HG03442 (cell line): Measurements from ENCODE around the gene PPARGC1A.

Source experiments
- ATAC-seq: cut with Tn5 transposase; IDR thresholded peaks from one replicate; pipeline ENCODE4 v1.9.1; 2021; ENCODE audit warnings: mild to moderate bottlenecking, moderate library complexity; ENCODE audit not compliant: unreplicated experiment

PPARGC1A gene

DNA sequence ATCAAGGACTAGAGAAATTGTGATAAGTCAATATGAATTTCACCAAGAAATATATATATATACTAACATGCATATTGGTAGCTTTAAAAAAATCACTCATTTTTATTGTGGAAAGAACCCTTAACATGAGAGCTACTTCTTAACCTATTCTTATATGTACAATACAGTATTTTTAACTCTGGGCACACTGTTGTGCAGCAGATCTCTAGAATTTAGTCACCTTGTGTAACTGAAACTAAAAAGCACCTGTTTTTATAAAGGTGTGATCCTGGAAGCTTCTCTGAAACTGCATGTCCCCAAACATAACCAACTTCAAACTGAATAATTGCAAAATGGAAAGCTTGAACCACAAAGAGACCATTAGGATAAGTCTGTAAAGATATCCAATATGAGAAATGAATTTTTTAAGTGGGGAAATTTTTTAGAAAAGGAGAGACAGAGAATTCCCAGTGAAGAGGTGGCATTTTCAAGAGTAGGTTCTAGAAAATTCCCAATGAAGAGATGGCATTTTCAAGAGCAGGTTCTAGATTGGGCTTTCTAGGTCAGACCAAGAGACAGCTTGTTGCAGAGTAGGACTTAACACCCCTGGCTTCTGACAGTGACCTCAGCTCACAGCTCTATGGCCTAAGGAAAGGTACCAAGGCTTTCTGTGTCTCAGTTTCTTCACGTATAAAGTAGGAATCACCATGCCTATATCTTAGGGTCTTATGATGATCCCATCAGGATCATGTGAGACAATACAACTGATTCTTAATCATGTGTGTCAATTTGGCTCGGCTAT, 22.0 kb upstream of the PPARGC1A start:
- ATAC-seq = peak; percentile 91

DNA sequence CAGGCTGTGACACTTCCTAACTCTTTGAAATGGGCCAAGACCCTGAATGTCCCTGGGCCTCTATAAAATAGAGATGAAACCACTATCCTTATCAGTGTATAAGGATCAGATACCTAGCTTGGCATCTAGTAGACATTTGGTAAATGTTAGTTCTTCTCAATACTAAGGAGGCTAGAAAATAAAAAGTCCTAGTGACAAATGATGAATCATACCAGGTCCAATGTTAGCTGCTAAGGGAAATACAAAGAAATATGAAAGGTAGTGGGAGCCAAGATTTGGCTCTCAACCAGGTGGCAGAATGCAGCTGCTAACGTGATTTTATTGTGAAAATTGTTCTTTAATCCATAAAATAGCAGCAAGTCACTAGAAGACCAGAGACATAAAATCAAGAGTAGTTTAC, 19.8 kb upstream of the PPARGC1A start:
- ATAC-seq = no peak

DNA sequence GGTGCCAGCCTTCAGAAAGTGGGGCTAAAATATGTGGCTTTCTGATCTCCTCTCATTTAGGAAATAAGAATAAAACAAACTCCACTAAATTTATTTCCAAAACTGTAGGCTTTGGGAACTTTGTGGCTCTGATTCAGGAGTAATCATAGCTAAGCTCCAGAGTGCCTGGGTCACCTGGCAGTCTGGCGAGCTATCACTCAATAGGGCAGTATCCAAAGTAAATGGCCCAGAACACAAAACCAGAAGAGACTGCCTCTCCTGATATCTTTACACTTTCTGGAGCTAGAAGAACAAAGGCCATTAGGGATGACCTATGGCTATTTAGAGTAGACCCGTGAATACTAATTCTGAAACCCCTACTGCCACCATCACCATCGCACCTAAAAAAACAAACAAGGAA, 17.0 kb upstream of the PPARGC1A start:
- no peak for ATAC-seq

DNA sequence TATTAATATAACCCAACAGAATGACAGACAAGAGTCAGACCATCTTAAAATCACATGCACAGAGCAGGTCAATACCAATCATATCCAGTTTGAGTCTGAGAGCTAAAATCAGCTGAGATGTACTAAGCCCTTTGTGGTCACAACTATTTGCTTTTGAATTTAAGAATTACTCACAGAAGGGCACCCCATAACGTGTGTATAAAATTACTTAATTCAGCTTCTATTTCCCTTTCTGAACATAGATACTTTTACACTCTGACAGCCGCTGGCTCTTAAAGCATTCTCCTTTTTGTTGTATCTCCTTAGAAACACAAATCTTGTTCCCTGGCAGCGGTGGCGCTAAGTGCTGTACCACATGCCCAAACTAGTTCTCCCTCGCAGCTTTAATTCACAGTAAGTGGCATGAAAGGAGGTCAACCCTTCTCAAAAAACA, 14.8 kb upstream of the PPARGC1A start:
- ATAC-seq = no peak

DNA sequence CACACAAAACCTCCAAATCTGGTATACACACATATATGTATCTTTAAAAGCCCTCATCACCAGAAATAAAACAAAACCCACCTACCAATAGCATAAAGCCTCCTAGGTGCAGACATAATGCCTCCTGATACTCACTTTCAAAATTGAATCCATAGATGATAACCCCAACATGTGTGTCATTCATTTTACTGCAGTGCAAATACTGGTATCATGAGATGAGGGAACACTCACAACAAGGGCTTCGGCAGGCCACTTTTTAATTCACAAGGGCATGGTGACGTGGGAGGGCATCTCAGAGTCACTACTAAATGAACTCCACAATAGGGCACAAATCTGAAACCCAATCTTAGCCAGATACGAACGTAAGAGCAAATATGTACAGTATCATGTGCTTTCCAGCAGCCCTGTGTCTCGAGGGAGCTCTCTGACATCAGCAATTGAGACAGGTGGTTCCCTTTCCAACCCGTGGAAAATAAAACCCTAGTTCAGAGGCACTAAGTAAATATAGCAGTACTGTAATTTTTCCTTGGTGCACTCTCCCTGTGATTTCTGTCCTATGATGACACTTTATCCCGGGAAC, 14.1 kb upstream of the PPARGC1A start:
- ATAC-seq = no peak

DNA sequence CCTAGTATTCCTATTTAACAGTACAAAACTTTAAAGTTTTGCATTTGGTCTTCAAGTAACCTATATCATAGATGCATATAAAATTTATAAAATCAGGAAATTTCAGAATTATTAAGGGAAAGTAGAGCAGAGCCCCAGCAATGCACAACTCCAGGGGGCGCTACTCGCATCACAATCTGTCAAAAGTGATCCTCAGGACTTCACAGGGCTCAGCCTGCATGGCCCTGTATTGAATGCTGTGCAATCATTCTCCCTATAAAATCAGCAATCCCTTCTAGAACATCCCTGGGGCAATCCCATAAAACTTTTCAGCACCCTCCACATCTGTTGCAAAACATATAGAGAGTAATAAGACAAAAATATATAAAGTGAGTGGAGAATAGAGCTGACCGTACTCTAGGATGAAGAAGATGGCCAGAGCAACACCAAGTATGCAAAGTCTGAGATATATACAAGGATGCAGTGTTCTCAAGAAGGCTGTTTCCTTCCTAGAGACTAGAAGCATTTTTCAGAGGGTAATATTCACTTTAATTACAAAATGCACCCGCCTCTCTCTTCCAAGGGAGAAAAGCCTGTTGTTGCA, 12.5 kb upstream of the PPARGC1A start:
- ATAC-seq = no peak

DNA sequence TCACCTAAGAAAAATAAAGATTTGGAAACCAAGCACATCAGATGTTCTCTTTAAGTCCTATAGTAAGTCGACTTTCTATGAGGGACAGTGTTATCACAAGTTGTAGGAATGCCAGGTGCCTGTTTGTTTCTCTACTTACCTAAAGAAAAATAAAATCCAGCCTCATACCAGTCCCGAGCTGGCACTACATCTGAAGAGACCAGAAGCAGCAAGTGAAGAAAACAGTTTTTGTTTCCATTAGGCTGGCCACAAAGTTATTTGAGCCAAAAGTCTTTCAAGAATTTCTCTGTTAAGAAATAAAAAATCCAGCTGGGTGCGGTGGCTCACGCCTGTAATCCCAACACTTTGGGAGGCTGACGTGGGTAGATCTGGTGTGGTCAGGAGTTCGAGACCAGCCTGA, 10.8 kb upstream of the PPARGC1A start:
- no peak for ATAC-seq

DNA sequence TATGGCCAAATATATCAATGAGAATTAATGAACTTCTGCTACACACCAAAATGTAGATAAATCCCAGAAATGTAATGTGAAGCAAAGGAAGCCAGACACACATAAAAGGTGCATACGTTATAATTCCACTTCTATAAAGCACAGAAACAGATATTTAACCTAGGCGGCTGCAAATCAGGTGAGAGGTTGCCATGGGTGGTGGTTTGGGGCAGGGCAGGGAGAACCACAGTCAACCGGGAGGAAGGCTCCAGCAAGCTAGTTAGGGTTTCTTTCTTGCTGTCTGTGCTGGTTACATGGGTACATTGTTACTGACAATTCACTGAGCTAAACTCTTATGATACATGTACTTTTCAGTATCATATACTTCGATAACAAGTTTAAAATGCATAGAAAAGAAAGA, 9.7 kb upstream of the PPARGC1A start:
- ATAC-seq = no peak

DNA sequence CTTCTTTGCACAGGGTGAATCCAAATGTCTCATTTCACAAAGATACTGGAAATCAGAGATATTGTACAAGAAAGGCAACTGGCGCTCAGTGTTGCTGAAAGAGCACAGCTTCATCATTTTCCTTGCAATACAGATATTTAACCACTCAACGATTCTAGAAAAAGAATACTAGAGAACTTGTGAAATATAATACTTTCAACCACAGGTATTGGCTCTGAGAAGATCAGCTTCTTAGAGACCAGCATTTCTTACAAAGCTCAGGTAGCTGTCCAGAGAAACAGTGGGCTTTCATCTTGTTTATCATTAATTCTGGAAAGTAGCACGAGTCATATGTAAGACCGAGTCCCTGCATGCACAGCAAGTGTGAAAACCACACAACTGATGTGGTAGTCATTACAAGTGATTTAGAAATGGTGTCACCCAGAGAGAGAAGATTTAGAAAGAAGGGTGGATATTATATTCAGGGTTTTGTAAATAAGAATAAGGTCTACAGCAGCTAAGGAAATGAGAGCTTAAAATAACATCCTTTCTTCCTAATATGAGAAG, 7.8 kb upstream of the PPARGC1A start:
- ATAC-seq = no peak

DNA sequence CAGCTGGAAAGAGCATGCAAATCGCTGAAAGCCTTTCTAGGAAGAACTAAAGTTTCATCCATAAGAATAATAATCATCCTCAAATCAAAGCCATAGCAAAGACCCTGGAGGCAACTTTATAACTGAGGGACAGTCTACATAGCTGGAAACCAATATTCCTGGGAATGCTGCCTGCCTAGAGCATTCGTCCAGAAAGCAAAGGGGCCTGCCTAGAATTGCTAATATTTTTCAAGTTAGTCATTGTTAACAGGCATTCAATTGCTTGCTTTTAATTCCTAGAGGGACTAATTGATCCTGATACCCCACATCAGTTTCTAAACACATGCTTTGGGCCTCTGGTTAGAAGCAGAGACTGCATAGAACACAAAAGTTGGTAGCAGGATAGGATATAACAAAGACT, 4.2 kb upstream of the PPARGC1A start:
- ATAC-seq = no peak

DNA sequence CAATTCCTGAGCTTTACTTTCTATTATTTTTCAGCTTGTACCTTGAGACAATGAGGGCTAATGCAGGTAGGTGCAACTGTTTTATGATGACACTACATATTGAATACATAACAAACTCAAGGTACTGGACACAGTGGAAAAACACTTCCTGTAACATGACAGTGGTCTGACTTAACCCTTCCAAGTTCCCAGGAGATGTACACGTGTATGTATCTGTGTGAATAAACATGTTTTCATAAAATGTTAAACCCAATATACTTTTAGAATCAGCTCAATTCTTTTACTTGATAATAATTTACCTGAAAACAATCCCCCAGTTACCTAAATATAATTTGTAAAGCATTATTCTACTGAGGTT, 1.2 kb upstream of the PPARGC1A start:
- no peak for ATAC-seq

DNA sequence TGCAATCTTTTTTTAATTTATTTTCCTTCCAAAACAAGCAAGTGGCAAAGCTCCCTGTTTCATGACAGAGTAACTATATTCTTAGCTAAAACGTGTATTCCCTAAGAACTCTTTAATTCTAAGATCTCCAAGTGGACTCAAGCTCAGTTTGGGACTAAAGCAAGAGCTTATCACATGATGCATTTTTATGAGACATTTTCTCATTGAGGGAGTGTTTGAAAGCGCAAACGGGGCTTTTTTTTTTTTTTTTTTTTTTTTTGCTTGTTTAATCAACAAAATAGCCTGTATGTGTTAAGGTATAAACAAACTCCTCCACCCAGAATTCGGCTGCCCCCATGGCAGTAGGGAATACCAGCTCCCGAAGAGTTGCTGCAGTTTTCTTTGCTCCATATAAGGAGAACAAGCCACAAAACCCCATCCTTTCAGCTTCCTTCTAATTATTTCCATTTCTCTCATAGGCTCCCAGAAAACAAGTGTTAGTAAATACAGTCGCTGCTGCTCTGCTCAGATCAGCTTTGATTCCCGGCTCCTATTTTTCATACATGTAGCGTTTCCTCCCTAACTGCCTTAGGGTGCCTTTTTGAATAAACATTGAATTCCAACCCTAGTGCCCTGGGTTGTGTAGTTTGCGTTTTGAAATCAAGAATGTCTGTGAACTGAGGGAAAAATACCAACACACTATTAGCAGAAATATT, 669 bp upstream of the PPARGC1A start:
- no peak for ATAC-seq

DNA sequence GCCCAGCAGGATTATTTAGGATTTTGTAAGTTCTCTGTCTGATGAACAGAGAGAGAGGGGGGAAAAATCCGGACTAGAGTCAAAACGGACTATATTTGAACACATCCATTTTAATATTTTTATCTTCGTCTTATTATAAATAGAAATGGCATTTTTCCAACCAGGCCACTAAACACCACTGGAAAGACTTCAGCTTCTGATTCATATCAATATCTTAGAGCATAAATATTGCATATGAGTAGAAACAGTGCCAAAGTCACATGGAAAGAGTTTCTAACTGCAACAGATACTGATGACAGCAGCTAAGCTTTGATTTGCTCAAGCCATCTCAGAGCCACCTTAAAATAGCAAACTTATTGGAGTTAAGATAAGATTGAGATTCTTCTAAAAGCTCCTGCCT, 456 bp downstream of the PPARGC1A start:
- no peak for ATAC-seq

DNA sequence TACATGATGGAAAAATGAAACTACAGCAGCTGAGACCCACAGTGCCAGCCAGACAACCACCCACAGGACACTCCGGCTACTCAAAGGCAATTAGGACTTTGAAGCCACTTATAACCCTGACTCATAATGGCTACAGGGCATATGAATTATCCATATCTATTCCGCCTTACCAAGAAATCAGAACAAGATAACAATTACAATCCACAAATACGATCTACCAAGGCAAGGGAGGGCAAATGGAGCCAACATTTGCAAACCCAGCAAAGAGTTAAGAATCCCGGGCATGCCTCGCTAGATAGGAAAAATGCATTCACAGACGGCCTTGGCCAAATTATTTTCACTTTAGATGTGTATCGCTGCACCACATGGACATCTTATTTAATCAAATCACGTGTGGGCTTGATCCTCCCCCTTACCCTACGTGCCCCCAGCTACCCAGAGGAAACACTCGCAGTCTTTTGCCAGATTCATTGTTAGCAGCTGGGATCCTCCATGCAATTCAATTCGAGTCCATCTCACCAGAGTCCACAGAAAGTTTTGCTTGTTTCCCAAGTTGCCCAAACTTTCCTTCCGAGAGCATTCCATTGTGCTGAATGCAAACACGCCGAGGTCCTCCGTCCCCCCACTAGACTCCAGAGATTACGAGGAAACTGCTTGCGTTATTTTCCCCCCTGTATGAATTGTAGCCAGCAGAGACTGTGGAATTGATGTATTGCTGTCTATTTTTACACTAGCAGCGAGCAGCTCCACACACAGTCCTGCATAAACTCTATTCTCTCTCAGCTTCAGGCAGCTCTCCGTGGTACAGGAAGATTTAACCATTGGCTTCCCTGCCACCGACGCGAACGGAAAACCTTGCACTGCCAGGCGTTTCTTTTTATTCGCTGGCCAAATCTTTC, 1.2 kb downstream of the PPARGC1A start:
- no peak for ATAC-seq

DNA sequence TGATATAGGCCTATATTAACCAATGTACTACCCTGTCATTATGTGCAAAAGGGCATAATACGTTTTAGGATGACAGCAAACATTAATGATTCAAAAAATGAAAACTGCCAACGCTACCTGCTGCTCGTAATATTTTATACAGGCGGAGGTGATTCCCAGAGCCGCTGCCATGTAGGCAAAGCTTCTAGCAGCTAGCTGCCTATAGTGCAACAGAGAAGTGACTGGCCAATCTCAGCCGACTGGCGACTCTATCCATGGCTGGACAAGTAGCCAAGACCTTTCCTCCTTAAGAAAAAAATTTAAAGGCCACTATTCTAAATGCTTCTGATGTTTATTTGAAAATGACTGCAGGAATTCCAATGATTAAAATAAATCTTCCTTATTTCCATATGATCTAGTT, 1.9 kb downstream of the PPARGC1A start:
- no peak for ATAC-seq

DNA sequence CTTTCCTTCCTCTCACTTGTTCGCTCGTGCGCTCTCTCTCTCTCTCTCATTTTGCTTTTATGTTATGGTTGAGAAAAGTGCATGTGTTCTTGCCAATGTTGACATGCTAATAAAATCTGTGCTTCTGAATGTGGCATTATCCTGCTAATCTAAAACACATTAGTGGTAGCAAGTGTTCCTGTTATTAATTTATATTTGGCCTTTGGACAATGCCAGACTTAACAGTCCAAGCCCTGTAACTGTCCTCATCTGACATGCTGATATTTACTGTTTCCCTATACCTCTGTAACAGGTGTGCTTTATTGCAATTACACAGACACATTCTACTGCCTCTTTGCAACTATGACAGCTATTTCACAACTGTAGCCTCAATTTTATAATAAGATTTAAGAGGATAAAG, 2.7 kb downstream of the PPARGC1A start:
- ATAC-seq = no peak

DNA sequence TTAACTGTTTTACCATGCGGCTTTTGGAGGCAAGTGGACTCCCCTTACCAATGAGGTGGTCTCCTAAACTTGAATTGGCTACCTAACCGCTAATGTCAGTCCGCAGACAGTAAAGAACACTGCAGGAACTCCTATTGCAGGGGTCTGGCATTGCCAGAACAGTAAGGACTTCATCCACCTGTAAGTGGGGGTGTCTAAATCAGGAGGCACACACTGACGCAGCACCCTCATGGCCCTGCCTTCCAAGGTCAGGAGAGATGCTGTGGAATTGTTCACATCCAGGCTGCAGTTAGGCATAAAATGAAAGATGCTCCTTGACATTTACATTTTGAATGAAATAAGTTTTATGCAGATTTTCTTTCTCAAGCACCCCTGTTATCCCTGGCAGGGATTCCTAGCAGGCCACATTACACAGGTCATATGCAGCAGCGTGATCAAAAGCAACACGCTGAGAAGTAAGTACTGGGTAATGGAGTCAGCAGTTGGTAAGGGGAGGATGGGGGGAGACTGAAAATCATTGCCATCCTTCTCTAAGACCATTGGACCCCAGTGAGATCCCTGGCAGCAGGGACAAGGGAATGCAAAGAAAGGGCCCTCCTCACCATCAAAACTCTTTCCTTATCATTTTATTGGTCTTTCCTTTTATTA, 3.8 kb downstream of the PPARGC1A start:
- no peak for ATAC-seq

DNA sequence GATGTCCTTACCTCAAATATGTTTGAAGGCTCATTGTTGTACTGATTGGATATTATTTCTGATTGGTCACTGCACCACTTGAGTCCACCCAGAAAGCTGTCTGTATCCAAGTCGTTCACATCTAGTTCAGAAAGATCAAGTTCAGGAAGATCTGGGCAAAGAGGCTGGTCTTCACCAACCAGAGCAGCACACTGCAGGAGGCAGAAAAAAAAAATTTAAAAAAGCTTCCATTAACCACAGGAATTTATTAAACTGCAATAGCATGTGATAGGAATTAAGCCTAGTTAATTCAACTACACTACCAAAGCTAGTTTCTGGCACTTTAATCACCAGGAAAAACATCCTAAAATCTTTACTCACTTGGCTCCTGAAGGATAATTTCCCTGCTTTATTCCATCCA, 5.1 kb downstream of the PPARGC1A start:
- ATAC-seq = no peak

DNA sequence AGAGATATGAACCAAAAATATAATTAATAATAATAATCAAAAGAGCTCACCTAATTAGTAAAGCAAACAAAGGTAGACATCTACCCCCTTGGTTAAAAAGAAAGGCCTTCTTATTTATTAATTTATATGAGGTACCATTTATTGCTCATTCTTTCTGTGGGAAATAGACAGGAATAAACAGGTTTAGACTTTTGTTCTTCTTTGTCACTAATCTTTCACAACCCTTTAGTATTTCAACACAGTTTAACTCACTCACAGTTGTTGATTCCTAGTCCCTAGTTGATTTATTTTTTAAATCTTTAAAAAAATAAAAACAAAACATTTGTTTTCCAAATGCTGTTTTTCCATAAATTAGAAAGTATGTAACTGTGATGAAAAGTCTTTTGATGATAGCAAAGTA, 5.6 kb downstream of the PPARGC1A start:
- no peak for ATAC-seq

DNA sequence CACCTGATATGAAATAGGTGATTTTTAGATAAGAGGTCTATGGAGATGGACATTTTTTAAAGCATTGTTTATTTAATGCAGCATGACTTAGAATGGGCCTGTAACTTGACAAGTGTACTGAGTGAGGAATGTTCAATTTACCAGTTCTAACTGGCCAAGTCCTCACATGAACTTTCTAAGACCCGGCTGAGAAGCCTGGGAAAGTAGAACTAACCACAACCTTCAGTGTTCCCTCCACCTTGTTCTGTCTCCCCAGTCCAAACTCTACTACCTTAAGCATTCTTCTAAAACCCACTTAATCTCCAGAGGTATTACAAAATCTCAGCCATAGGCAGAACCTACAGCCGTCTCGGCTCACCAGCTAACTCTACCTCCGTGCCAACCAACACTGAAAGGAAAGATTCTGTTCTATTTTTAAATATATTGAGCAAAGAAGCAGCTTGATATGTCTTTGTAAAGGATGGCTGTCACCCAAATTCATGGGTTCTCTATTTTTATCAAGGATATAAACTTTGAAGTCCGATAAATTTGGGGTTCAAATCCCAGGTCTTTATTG, 6.8 kb downstream of the PPARGC1A start:
- ATAC-seq = no peak
